Colonic mucosa (tissue), 4 donors: Measurements from ENCODE around the gene LHFPL3. TPM values are rescaled to one million over a fixed set of nuclear protein-coding genes. Genes with fewer than 3 reads are reported as not detected.

ENCODE experiments used
- DNase-seq: peaks from one replicate; pipeline ENCODE4 v3.0.0-alpha.2; 2020
- H3K27ac ChIP-seq: fragments of 200-600 bp; one replicate; pipeline ENCODE4 v1.8.0; 2021
- H3K27me3 ChIP-seq: fragments of 200-600 bp; one replicate; pipeline ENCODE4 v1.8.0; 2021
- H3K36me3 ChIP-seq: fragments of 200-600 bp; one replicate; pipeline ENCODE4 v1.8.0; 2021
- H3K4me1 ChIP-seq: fragments of 200-600 bp; one replicate; pipeline ENCODE4 v1.8.0; 2021; ENCODE audit warnings: mild to moderate bottlenecking
- H3K4me3 ChIP-seq: fragments of 200-600 bp; one replicate; pipeline ENCODE4 v1.8.0; 2021
- H3K9ac ChIP-seq, 2 donors: one replicate each; pipeline ENCODE4 v1.7.0; 2013; ENCODE audit warnings: control low read depth in 2 of 2, low read depth in 2 of 2, low read length in 2 of 2
- H3K9me3 ChIP-seq: fragments of 200-600 bp; one replicate; pipeline ENCODE4 v1.8.0; 2021
- CTCF ChIP-seq: fragments of 200-600 bp; IDR thresholded peaks from one replicate; pipeline ENCODE4 v1.8.0; 2022; ENCODE audit warnings: antibody characterized with exemption, mild to moderate bottlenecking
- intact Hi-C: fragments of 100-400 bp; cut with DNase I; formaldehyde crosslinking; loops from one replicate; pipeline ENCODE4 v1.14.1; 2022
- total RNA-seq, 2 donors: library from RNA; stranded (reverse); fragmentation: NEBNext Ultra II Directional in 1 of 2; extraction: Animal tissue kit (Norgen Biotek cat#: 25700) in 1 of 2; gene quantifications; one replicate each; pipeline ENCODE4 v1.2.1, GENCODE V29; 2021
- donor health status: healthy.
- donor health status: DM: no; HTN: no; CAD: no.
- donor health status: DM: no; HTN: no; CAD: no.

Gene LHFPL3
- total RNA-seq, 2 donors from 2014 or later = 0.12 to 0.27 TPM

DNA sequence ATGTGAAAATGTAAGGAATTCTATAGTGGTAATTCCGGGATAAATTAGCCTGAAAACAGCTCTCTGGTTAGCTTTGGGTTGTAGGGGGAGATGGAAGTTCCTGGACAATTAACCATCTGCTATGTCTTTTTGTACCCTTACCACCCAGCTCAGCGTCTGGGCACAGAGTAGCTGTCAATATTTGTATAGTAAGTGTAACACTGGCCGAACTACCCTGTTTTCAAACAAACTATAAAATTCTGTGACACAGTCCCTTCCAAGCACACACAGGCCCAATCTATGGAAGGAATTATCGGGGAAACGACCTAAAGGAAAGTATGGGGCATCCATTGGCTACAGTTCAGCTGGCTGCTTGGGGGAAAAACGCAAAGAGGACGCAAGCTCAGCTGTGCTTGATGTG, 869 bp upstream of the LHFPL3 start:
- no peak overlapping the region for H3K27ac ChIP-seq
- H3K36me3 ChIP-seq = no peaks in the 10 kb centered on the region
- no peak for TF ChIP-seq CTCF
- H3K9me3 ChIP-seq = no peaks in the 10 kb centered on the region
- no peaks in the 10 kb centered on the region for H3K4me1 ChIP-seq
- intact Hi-C loops = no loop called here
- no peak overlapping the region for H3K4me3 ChIP-seq
- no peak overlapping the region for H3K9ac ChIP-seq
- H3K27me3 ChIP-seq = peaks cover 41% of the 10 kb centered on the region
- no peak for DNase-seq

GRCh38 chr7:104327938-104328295, 486 bp upstream of the LHFPL3 start:
- Histone ChIP-seq H3K9me3 (no peaks in the 10 kb centered on the region), H3K27ac (no peak overlapping the region), H3K36me3 (no peaks in the 10 kb centered on the region), H3K9ac (no peak overlapping the region), H3K4me1 (no peaks in the 10 kb centered on the region), H3K27me3 (peaks cover 41% of the 10 kb centered on the region), H3K4me3 (no peak overlapping the region)
- no peak for TF ChIP-seq CTCF
- no peak for DNase-seq
- intact Hi-C loops = no loop called here

GRCh38 chr7:104328970-104329825, 795 bp downstream of the LHFPL3 start:
- TF ChIP-seq CTCF = no peak
- no peaks in the 10 kb centered on the region for H3K4me1 ChIP-seq
- peaks cover 41% of the 10 kb centered on the region for H3K27me3 ChIP-seq
- H3K27ac ChIP-seq = no peak overlapping the region
- DNase-seq = no peak
- no peaks in the 10 kb centered on the region for H3K9me3 ChIP-seq
- H3K9ac ChIP-seq = no peak overlapping the region
- intact Hi-C loops = no loop called here
- H3K4me3 ChIP-seq = no peak overlapping the region
- H3K36me3 ChIP-seq = no peaks in the 10 kb centered on the region

DNA sequence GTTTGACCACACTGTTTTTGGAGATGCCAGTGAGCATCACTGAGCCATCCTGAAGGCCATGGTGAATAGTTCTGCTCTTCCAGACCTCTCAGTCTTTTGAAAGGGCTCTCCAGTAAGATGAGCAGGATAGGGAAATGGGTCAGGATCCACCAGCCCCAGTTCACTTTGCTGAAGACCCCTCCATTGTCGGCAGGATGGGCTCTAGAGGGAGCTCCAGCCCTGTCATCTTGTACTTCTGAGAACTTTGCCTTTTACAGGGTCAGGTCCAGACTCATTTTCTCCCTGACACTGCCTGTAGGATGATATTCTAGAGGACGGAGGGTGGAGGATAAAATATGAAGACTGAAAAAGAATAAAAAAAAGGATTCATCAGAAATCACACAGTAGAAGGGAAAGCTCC, 13.1 kb downstream of the LHFPL3 start:
- no peaks in the 10 kb centered on the region for H3K4me1 ChIP-seq
- no peak overlapping the region for H3K4me3 ChIP-seq
- H3K36me3 ChIP-seq = no peaks in the 10 kb centered on the region
- H3K27ac ChIP-seq = no peak overlapping the region
- no peak overlapping the region for H3K9ac ChIP-seq
- H3K27me3 ChIP-seq = no peaks in the 10 kb centered on the region
- no peak for DNase-seq
- intact Hi-C loops = no loop called here
- no peak for TF ChIP-seq CTCF
- no peaks in the 10 kb centered on the region for H3K9me3 ChIP-seq

GRCh38 chr7:104352736-104353135, 24.3 kb downstream of the LHFPL3 start:
- no peak for TF ChIP-seq CTCF
- Histone ChIP-seq H3K36me3 (no peaks in the 10 kb centered on the region), H3K9ac (no peak overlapping the region), H3K27ac (no peak overlapping the region), H3K4me3 (no peak overlapping the region), H3K27me3 (no peaks in the 10 kb centered on the region), H3K4me1 (no peaks in the 10 kb centered on the region), H3K9me3 (no peaks in the 10 kb centered on the region)
- no peak for DNase-seq
- intact Hi-C loops = loop anchor here (10.0 kb wide), 1 partner anchor 192 kb away; no protein-coding TSS in a partner anchor
